Stimulated activated CD8-positive, alpha-beta memory T cell treated with anti-CD3 and anti-CD28 coated beads, Interleukin-7, amount 100 ng/mL, for 48 hours (primary cell): ENCODE data around the gene CHMP2A.

ENCODE experiments used
- DNase-seq, 2 donors: peaks; one replicate each; pipeline ENCODE4 v3.0.0-alpha.2; 2020; ENCODE audit warnings: low read depth in 1 of 2; ENCODE audit errors: extremely low read depth in 1 of 2

CHMP2A gene

DNA sequence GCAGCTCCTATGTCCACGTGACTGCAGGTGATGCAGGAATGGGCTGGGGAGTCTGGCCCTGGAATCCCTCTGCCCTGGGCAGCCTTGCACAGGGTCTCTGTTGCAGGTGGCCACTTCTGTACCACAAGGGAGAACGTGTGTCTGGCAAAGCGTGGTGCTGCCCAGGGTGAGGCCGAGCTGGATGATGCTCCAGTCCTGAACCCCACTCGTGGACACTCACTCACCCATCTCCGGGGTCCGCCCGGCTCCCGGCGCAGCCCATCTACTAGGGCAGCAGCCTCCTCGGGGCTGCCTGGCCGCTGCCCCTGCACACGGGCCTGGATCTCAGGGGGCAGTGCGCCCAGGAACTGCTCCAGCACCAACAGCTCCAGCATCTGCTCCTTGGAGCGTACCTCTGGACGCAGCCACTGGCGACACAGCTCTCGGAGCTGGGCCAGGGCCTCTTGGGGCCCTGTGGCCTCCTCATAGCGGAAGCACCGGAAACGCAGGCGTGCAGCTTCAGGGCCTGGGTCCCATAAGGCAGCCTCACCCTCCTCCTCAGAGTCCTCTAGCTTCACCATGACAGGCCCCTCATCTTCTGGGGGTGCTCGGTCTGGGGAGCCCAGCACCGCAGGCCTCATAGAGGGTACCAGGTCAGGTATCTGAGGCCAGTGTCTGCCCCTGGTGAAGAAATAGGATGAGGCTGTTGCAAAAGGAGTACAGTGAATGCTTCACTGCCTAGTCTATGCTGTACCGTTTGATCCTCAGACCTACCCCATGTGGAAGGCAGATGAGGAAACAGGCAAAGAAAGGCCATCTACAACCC, 16.1 kb upstream of the CHMP2A start:
- DNase-seq: no peak

- DNase-seq: no peak
Measured at GRCh38 chr19:58569943-58570670, 15.2 kb upstream of the CHMP2A start.

DNA sequence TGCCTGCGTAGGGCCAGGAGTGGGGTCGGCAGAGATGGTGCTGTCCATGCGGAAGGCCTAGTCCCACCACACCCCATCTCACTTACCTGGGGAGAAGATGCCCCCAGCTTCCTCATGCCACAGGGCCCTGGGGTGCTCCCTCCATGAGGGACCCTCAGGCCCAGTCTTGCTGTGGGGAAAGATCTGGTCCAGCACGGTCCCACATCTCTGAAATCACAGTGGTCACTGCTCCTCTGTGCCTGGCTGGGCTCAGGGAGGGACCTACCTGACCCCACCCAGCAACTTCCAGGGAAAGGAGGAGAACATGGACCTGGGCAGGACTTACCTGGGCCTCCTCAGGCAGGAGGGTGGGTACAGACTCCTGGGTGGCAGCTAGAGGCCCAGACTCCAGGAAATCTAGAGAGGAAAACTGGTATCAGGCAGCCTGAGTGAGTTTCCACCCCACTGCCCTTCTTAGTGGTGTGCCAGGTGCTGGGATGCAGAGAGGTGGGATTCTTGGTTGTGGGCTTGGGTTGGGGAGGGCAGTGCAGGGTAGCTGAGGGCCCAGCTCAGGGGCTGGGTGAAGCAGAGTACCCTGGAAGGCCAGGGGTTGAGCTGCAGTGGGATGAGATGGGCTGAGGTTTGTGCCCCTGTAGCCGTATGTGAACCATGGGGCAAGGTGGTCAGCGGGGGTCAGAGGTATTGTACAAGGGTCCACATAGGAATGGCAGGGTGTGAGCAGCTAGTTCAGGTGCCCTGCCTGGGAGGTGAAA, 14.5 kb upstream of the CHMP2A start:
- no peak for DNase-seq

- DNase-seq: no peak
Measured at GRCh38 chr19:58568453-58569130, 13.7 kb upstream of the CHMP2A start.

- no peak for DNase-seq
Measured at GRCh38 chr19:58566989-58567388, 12.1 kb upstream of the CHMP2A start.

DNA sequence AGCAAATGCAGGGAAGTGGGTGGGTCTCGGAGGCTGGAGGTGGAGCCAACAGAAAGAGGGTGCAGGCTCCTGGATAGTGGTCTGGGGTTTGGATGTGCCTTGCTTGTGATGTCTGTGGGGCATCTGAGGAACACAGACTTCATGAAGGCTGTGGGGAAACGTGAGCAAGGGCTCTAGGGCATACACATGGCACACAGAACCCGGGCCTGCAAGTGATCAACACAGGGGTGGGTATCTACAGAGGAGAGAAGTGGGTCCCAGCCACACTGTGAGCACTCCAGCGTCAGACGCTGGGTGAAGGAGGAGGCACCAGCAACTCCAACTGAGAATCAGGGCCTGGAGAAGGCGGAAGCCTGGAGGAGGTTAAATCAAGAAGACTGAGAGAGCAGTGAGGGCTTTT, 8.9 kb upstream of the CHMP2A start:
- DNase-seq: no peak

DNA sequence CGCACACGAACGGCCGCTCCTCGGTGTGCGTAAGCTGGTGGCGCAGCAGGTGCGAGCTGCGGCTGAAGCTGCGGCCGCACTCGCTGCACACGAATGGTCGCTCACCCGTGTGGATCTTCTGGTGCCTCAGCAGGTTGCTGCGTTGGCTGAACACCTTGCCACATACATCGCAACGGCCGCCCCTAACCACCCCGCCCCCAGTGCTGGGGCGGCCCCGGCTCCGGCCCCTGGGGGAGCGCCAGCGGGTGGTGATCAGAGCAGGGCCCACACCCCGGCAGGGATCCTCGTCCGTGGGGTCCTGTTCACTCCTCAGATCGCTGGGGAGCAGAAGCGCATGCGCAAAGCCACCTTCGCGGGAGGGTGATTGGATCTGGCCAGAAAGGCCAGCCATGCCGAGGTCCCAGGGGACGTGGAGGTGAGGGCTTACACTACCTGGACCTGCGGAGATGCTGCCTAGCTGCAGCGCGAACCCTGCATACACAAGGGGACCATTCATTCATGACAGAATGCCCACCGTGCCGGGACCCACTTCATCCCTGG, 8.2 kb upstream of the CHMP2A start:
- DNase-seq: no peak

DNA sequence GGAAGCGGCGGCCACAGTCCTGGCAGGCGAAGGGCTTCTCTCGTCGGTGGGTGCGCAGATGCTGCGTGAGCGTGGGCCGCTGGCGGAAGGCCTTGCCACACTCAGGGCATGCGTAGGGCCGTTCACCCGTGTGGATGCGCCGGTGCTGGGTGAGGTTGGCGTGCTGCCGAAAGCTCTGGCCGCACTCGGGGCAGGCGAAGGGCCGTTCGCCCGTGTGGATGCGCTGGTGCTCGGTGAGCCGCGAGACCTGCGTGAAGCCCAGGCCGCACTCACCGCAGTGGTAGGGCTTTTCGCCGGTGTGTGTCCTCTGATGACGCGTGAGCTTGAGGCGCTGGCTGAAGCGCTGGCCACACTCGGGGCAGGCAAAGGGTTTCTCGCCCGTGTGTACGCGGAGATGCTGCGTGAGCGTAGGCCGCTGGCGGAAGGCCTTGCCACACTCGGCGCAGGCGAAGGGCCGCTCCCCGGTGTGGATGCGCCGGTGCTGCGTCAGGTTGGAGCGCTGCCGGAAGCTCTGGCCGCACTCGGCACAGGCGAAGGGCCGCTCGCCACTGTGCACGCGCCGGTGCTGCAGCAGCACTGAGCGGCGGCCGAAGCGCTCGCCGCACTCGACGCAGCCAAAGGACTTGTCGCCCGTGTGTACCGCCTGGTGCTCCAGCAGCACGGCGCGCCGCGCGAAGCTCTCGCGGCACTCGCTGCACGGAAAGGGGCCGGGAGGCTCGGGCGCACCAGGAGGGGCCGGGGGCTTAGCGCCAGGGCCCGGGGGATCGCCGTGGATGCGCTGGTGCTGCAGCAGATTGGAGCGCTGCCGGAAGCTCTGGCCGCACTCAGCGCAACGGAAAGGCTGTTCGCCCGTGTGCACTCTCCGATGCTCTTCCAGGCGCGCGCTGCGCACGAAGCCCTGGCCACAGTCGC, 7.5 kb upstream of the CHMP2A start:
- no peak for DNase-seq

DNA sequence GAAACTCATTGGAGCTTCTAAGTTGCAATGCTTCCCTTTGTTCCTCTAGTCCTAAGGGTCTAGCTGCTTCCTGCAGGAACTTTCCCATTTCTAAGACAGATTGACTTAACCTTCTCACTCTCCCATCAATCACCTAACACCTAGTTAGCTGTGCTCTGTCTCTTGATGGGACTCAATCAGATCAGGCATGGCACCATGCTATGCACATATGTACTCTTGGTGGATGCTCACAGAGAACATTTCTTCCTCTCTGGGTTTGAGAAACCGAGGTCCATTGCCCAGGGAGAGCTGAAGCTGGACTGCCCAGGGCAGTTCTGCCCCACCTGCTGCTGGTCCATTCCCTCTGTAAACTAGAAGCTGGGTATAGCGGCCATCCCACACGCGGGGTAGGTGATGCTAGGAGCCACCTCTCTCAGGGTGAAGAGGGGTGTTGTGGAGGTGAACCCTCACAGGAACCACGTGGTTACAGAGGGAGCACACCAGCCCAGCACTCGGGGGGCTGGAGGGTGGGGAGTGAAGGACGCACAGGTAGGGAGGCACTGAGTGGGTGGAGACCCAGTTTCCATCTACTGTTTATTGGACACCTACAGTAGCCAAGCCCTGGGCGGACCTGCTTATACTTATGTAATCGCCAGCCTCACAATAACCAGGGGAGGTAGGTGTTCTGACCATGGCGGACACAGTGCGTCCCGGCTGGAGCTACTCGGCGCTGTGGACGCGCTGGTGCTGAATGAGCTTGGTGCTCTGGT, 6.6 kb upstream of the CHMP2A start:
- DNase-seq: no peak

DNA sequence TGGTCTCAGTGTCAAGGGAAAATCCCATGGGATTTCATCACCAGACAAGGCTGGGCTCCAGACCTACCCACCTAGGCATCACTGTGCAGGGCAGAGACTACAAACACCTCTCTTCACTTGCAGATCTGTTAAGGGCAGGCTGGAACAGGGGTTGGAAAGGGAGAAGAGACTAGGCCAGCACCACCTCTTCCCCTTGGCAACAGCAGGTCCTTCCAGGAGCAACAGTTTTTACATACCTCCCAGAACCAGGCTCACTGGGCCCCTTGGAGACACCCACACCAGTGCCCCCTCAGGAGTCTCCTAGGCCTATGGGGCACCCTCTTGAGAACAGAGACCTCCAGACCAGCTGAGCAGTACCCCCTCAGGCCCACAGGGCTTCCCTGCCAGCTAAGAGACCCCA, 6.0 kb upstream of the CHMP2A start:
- no peak for DNase-seq

GRCh38 chr19:58560007-58560887, 5.3 kb upstream of the CHMP2A start:
- no peak for DNase-seq

DNA sequence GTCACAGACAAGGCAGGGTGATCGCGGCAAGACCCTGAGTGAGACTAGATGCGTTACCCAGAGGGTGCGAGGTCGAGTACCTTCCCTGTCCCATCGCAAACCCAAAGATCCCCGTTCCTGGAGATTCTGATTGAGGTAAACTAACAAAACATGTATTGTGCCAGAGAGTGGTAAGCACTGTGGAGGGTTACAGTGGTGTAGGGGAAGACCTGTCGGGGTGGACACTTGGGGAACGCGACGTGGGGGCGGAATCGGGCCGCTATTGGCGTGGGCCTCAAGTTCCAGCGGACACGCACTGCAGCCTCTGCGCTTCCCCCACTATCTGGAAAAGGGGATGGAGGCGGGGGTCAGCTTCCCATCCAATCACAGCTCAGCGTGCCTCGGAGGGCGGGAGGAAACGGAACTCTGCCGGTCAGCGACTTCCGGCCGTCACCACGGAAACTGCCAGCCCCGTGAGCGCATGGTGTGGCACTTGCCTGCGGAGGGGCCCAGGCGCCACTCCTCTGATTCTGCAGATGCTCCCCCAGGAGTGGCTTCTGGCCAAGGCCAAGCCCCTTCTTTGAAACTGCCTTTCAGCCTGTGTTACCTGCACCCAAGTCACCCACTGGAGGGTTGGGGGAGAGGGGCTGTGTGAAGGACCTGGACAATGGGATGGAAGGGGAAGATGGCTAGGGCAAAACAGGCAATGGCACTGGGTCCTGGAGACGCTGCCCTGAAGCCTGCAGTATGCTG, 4.5 kb upstream of the CHMP2A start:
- peak; percentile 75 to 90 for DNase-seq

DNA sequence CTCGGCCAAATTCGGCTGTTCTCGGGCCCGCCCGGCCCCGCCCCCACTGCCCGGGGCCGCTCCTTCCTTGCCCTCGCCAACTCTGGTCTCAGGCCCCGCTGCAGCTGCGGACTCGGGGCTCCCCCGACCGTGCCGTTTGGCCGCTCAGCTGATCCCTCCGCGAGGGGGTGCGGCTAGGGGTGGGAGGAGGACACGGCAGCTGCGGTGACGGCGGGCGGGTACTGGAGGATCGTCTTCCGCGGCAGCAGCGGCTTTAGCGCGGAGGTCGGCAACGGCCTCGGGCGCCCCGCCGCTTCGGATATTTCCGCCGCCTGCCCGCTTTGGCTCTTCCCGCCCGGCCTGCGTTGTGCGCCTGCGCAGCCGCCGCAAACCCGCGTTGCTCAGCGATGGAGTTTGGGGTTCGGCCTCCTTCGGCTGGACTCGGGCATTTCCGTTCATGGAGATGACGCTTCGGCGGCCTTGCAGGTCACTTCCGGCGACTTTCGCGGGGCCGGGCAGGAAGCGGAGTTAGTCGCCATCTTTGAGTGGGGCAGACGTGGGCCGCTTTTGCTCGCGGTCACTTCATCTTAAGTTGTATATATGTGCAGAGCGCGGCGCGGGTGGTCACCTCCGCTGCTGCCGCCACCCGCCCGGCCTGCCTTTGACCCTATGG, 3.8 kb upstream of the CHMP2A start:
- DNase-seq: peak; percentile 99 to 100

DNA sequence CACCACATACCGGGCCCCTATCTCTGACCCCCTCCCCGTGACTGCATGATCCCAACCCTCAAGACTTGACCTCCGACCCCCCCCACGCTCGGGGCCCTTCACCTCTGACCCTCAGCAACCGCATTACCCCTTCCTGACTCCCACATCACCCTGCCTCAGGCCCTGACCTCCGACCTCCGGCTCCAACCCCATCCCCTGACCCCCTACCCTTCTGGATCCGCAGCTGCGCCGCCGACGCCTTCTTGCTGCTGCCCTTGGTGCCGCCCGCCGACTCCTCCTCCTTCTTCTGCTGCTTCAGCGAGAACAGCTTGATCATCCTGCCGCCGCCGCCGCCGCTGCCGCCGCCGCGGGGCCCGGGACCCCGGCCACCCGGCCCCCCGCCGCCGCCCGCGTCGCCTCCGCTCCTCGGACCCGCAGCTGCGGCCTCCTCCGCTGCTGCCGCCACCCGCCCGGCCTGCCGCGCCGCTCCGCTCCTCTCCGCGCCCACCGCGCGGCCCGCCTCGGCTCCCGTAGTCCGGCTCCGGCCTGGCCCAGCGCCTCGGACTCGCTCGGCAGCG, 3.2 kb upstream of the CHMP2A start, which contains the start of gene UBE2M:
TSS of gene UBE2M (minus strand) at position 546 of the 557 bp plus-strand sequence. CDS start at position 316, 230 bp downstream.
- DNase-seq: no peak

DNA sequence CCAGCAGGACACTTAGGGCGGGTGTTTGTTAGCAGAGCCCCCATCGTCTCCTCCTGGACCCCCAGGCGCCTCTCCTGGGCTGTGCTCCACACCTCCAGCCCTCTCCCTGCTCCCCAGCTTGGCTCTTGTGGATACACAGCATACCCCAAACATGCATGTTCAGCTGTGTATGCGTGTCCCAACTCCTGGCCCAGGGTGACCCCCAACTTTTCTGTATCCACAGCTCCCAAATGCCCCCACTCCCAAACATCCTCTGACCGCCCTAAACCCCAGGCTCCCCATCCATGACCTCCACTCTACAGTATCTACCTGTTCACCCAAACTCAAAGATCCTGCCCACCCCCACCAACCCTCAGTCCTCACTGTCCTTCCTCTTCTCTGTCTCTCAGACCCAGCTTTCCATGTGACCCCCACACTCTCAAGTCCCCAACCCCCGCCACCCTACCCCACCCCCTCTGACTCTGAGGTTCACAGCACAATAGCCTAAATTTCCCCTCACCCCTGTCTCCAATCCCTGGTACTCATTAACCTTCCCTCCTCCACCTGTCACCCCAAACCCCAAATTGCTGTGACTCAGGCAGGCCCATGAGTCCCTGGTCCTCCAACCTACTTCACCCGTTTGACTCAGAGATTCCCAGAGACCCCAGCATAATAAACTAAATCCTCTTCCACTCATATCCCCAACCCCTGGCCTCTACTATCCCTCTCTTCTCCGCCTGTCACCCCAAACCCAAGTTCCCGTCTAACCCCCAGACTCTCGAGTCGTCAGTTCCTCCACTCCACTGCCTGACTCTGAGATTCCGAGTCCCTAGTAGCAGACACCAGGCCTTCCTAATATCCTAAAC, 2.5 kb upstream of the CHMP2A start:
- DNase-seq: no peak
